CD4-positive, alpha-beta T cell (primary cell): ENCODE measurements around the gene RFC2. TPM values are rescaled to one million over a fixed set of nuclear protein-coding genes. Genes with fewer than 3 reads are reported as not detected.

Experiments
- ATAC-seq: fragments of 200-7000 bp; cut with Tn5 transposase; one replicate; pipeline ENCODE4 v1.10.0; 2022; ENCODE audit warnings: mild to moderate bottlenecking; ENCODE audit not compliant: poor library complexity
- CTCF ChIA-PET: fragments of 350-600 bp; sonication (Branson Sonifier 250); formaldehyde crosslinking; loops from one replicate; lab custom pipeline; 2021; ENCODE audit warnings: antibody characterized with exemption, inconsistent platforms; lab: Charles Lee
- POLR2A ChIA-PET: fragments of 350-600 bp; sonication (Branson Sonifier 250); formaldehyde crosslinking; loops from one replicate; lab custom pipeline; 2021; ENCODE audit warnings: antibody characterized with exemption, inconsistent platforms; lab: Charles Lee
- DNase-seq, 14 experiments: peaks; one replicate each; pipeline ENCODE4 v3.0.0-alpha.2; 2013 to 2020; ENCODE audit warnings: mixed read lengths in 2 of 14
- H3K27ac ChIP-seq, 2 donors: one replicate each; pipeline versions ENCODE4 v1.5.1 to v1.7.0; 2013; ENCODE audit warnings: low read length in 2 of 2, low read depth in 1 of 2, mild to moderate bottlenecking in 1 of 2
- H3K27me3 ChIP-seq, 2 experiments: 1 replicate in 1 of 2; 2 replicates in 1 of 2; pipeline versions ENCODE4 v1.6.1 to v1.7.0; 2013; ENCODE audit warnings: low read length in 2 of 2, control low read depth in 1 of 2, mild to moderate bottlenecking in 1 of 2, moderate library complexity in 1 of 2; ENCODE audit not compliant: insufficient read depth in 2 of 2, control insufficient read depth in 1 of 2
- H3K36me3 ChIP-seq: one replicate; pipeline ENCODE4 v1.6.1; 2013; ENCODE audit warnings: low read length, control low read depth; ENCODE audit not compliant: insufficient read depth
- H3K4me1 ChIP-seq: one replicate; pipeline ENCODE4 v1.6.1; 2013; ENCODE audit warnings: low read length, control low read depth; ENCODE audit not compliant: insufficient read depth
- H3K4me3 ChIP-seq: one replicate; pipeline ENCODE4 v1.5.1; 2013; ENCODE audit warnings: mild to moderate bottlenecking, low read length, moderate library complexity
- H3K9me3 ChIP-seq, 2 experiments: 1 replicate in 1 of 2; 2 replicates in 1 of 2; pipeline versions ENCODE4 v1.6.1 to v1.7.0; 2013; ENCODE audit warnings: low read length in 2 of 2, mild to moderate bottlenecking in 2 of 2, control low read depth in 1 of 2, moderate library complexity in 1 of 2; ENCODE audit not compliant: control insufficient read depth in 1 of 2, insufficient read depth in 1 of 2
- H3K27ac Mint-ChIP-seq: one replicate; pipeline ENCODE4 v1.8.0; 2020; ENCODE audit warnings: mixed read lengths
- H3K27me3 Mint-ChIP-seq: one replicate; pipeline ENCODE4 v1.8.0; 2021; ENCODE audit warnings: mixed read lengths
- H3K36me3 Mint-ChIP-seq: one replicate; pipeline ENCODE4 v1.8.0; 2021; ENCODE audit warnings: low read depth, mixed read lengths
- H3K4me1 Mint-ChIP-seq: one replicate; pipeline ENCODE4 v1.8.0; 2021; ENCODE audit warnings: low read depth, mixed read lengths
- H3K4me3 Mint-ChIP-seq: one replicate; pipeline ENCODE4 v1.8.0; 2020; ENCODE audit warnings: mild to moderate bottlenecking, mixed read lengths
- H3K9me3 Mint-ChIP-seq: one replicate; pipeline ENCODE4 v1.8.0; 2020; ENCODE audit warnings: mixed read lengths
- CTCF ChIP-seq: fragments of 200-600 bp; IDR thresholded peaks from one replicate; pipeline ENCODE4 v1.8.0; 2022; ENCODE audit warnings: antibody characterized with exemption, mild to moderate bottlenecking
- intact Hi-C, 2 experiments: fragments of 100-400 bp; cut with DNase I in 1 of 2; cut with micrococcal nuclease in 1 of 2; formaldehyde crosslinking; loops; one replicate each; pipeline versions ENCODE4 v1.15.1 to v1.9.0; 2023 to 2025; cut with DNase I, micrococcal nuclease
- total RNA-seq, 174 experiments: library from RNA in 2 of 174; stranded (reverse) in 2 of 174; gene quantifications; one replicate each; pipeline ENCODE4 v1.2.3 and lab custom pipeline; 2021 to 2026

Gene RFC2
- total RNA-seq, 2 experiments from 2014 or later: 8.5 to 9.6 TPM

GRCh38 chr7:74290981-74291441 lies 36.8 kb upstream of the RFC2 start:
- ATAC-seq (no peak), DNase-seq (no peak)
- CTCF ChIA-PET: interaction anchor here (1.7 kb wide), 1 partner anchor 85 kb away, joined by 5 read pairs; no protein-coding TSS in a partner anchor
- H3K36me3 Mint-ChIP-seq: no peaks in the 10 kb centered on the region
- no peaks in the 10 kb centered on the region for H3K9me3 ChIP-seq
- TF ChIP-seq CTCF: no peak
- no peaks in the 10 kb centered on the region for H3K36me3 ChIP-seq
- intact Hi-C loops: loop anchor here in 1 of 2 experiments (5.0 to 10.0 kb wide), 2 partner anchors 114 to 204 kb away; no protein-coding TSS in a partner anchor
- H3K27me3 ChIP-seq: no peaks in the 10 kb centered on the region
- H3K27me3 Mint-ChIP-seq: peaks cover 4% of the 10 kb centered on the region
- H3K9me3 Mint-ChIP-seq: no peaks in the 10 kb centered on the region
- POLR2A ChIA-PET: interaction anchor here (0.9 to 1.1 kb wide), 2 partner anchors 21 to 117 kb away, joined by 3 to 5 read pairs; partner anchors contain the start of gene EIF4H
- H3K4me1 Mint-ChIP-seq: peaks cover 25% of the 10 kb centered on the region
- no peak overlapping the region for H3K27ac ChIP-seq
- peaks cover 26% of the 10 kb centered on the region for H3K4me1 ChIP-seq
- H3K4me3 ChIP-seq: no peak overlapping the region
- H3K27ac Mint-ChIP-seq: no peak overlapping the region
- peak overlapping the region; percentile 83 for H3K4me3 Mint-ChIP-seq

- H3K27ac Mint-ChIP-seq: no peak overlapping the region
- Histone ChIP-seq H3K36me3 (no peaks in the 10 kb centered on the region), H3K27ac (no peak overlapping the region), H3K9me3 (no peaks in the 10 kb centered on the region), H3K4me3 (peak overlapping the region; percentile 49), H3K27me3 (no peaks in the 10 kb centered on the region), H3K4me1 (peaks cover 26% of the 10 kb centered on the region)
- peak overlapping the region; percentile 83 for H3K4me3 Mint-ChIP-seq
- ATAC-seq (no peak), DNase-seq (no peak)
- CTCF ChIA-PET: interaction anchor here (1.7 kb wide), 1 partner anchor 84 kb away, joined by 5 read pairs; no protein-coding TSS in a partner anchor
- H3K36me3 Mint-ChIP-seq: no peaks in the 10 kb centered on the region
- H3K27me3 Mint-ChIP-seq: peaks cover 4% of the 10 kb centered on the region
- no peak for TF ChIP-seq CTCF
- H3K9me3 Mint-ChIP-seq: no peaks in the 10 kb centered on the region
- intact Hi-C loops: loop anchor here in 1 of 2 experiments (5.0 to 10.0 kb wide), 2 partner anchors 114 to 203 kb away; no protein-coding TSS in a partner anchor
- peaks cover 25% of the 10 kb centered on the region for H3K4me1 Mint-ChIP-seq
- POLR2A ChIA-PET: interaction anchor here (0.9 to 1.1 kb wide), 2 partner anchors 21 to 116 kb away, joined by 3 to 5 read pairs; partner anchors contain the start of gene EIF4H
These were observed 36.4 kb upstream of the RFC2 start for GRCh38 chr7:74290553-74290950.

GRCh38 chr7:74289659-74290552 lies 35.7 kb upstream of the RFC2 start:
- Mint-ChIP-seq H3K27ac (no peak overlapping the region), H3K9me3 (no peaks in the 10 kb centered on the region), H3K36me3 (no peaks in the 10 kb centered on the region), H3K4me3 (peak overlapping the region; percentile 56), H3K4me1 (peaks cover 25% of the 10 kb centered on the region), H3K27me3 (peaks cover 4% of the 10 kb centered on the region)
- no peak for TF ChIP-seq CTCF
- ATAC-seq (peak; percentile 28), DNase-seq (peak in 11 of 14 experiments; percentile 10 to 59 (median 26))
- H3K4me1 ChIP-seq: peaks cover 26% of the 10 kb centered on the region
- CTCF ChIA-PET: interaction anchor here (1.7 kb wide), 1 partner anchor 83 kb away, joined by 5 read pairs; no protein-coding TSS in a partner anchor
- no peak overlapping the region for H3K27ac ChIP-seq
- intact Hi-C loops: loop anchor here (1.0 to 10.0 kb wide), 5 partner anchors 21 to 203 kb away; partner anchors contain the start of genes RFC2 (in 2 of the 2) and EIF4H (in 1 of the 2)
- no peaks in the 10 kb centered on the region for H3K36me3 ChIP-seq
- POLR2A ChIA-PET: interaction anchor here (1.1 to 2.3 kb wide), 3 partner anchors 21 to 116 kb away, joined by 4 to 19 read pairs (median 5); partner anchors contain the start of gene EIF4H
- H3K4me3 ChIP-seq: peak overlapping the region; percentile 49
- H3K27me3 ChIP-seq: no peaks in the 10 kb centered on the region
- H3K9me3 ChIP-seq: no peaks in the 10 kb centered on the region
